Fibroblast of pulmonary artery (primary cell): ENCODE measurements around the gene GPC5.
A peak's percentile ranks its signal among the peaks of the same experiment; 100 is the strongest.

Experiments used
- DNase-seq: peaks from one replicate; pipeline ENCODE4 v3.0.0-alpha.2; 2010; ENCODE audit warnings: low read depth
- H3K4me3 ChIP-seq: replicated peaks from 2 replicates; pipeline ENCODE4 v1.5.1; 2011; ENCODE audit warnings: low read depth, mild to moderate bottlenecking, control low read depth, low read length, moderate library complexity
- CTCF ChIP-seq: IDR thresholded peaks from 2 replicates; pipeline ENCODE4 v1.5.1; 2011; ENCODE audit warnings: mild to moderate bottlenecking, control low read depth, low read length, inconsistent platforms; ENCODE audit errors: missing control alignments

Gene GPC5

GRCh38 chr13:92807966-92808365, 1409.5 kb downstream of the GPC5 start:
- DNase-seq: no peak
- no peak overlapping the region for H3K4me3 ChIP-seq
- no peak for TF ChIP-seq CTCF

GRCh38 chr13:92821324-92821723, 1422.9 kb downstream of the GPC5 start:
- TF ChIP-seq CTCF: no peak
- no peak for DNase-seq
- no peak overlapping the region for H3K4me3 ChIP-seq

- no peak overlapping the region for H3K4me3 ChIP-seq
- no peak for TF ChIP-seq CTCF
- DNase-seq: no peak
Measured at GRCh38 chr13:92823059-92823458, 1424.6 kb downstream of the GPC5 start.

GRCh38 chr13:92825938-92826596, 1427.6 kb downstream of the GPC5 start:
- DNase-seq: peak; percentile 37
- no peak overlapping the region for H3K4me3 ChIP-seq
- TF ChIP-seq CTCF: no peak

- no peak overlapping the region for H3K4me3 ChIP-seq
- no peak for DNase-seq
- no peak for TF ChIP-seq CTCF
Measured at GRCh38 chr13:92827503-92827902, 1429.1 kb downstream of the GPC5 start.

- DNase-seq: no peak
- no peak overlapping the region for H3K4me3 ChIP-seq
- no peak for TF ChIP-seq CTCF
Measured at GRCh38 chr13:92829930-92830329, 1431.5 kb downstream of the GPC5 start.

- no peak overlapping the region for H3K4me3 ChIP-seq
- TF ChIP-seq CTCF: no peak
- no peak for DNase-seq
Measured at GRCh38 chr13:92830821-92831220, 1432.4 kb downstream of the GPC5 start.
